NAMALWA (cell line): ENCODE results near the gene CAMK2G.
"Not testable (repeated sequence)": the region's sequence is repeated elsewhere in the genome, so short reads cannot be mapped to it uniquely, and the experiment has no call there.

Experiments used
- DNase-seq: peaks from one replicate; pipeline ENCODE4 v3.0.0-alpha.2; 2015; ENCODE audit warnings: low spot score

CAMK2G gene

DNA sequence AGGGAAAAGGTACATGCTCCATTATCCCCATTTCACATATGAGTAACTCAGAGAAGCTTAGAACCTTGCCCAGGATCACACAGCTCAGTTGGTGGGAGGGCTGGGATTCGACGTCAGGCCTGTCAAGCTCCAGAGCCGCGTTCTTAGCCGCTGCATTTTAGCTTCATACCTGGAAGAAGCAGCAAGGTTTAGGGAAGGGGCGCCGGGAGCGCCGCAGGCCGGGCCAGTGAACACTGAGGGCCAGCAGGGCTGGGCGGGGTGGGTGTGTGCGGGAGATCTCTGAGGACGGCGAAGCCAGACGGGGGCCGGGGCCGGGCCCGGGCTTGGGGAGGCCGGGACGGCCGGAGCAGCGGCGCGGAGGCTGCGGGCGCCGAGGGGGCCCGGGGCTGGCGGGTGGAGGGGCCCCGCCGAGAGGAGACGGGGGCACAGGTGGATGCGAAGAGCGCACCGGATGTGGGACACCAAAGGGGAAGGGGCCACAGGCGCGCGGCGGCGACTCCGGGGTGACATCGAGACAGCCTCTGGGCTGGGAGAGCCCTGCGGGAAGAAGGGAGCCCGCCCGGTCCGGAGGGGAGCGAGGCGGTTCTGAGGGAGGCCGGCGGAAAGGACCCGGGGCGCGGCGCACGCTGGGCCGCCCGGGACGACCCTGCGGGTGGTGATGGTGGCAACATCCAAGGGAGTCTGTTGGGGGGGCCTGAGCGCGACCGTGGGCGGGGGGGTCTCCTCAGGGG is 63.5 kb downstream of the CAMK2G start:
- DNase-seq = peak; percentile 28

GRCh38 chr10:73810358-73810734 is 64.0 kb downstream of the CAMK2G start:
- no peak for DNase-seq

DNA sequence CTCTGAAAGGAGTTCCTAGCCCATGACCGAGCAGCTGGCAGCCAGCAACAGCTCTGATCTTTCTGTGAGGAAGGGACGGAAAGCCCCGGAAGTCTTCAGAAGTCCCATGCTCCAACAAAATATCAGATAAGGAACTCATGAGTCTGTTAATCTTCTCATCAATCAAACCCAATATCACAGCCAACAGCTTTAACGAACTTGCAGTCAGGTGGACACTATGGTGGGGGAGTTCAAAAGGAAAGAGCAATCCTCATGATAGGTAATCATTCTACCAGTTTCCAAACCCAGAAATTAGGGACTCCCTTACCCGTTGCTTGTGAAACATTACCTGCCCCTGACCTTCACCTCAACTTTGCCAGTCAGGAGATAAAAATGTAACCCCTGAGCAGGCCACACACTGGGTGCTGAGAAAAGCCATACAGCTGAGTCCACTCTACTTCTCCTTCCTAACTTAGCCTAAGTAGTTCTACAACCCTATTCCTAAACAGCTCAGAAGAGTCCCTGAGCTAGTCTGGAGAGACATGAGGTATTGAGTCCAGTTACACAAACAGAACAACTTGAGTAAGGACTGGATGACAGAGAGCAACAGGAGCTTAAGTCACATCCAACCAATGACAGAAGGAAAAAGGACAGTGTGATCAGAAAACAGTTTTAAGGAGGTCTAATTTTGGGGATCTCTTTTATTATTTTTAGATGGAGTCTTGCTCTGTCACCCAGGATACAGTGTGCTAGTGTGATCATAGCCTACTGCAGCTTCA is 65.1 kb downstream of the CAMK2G start:
- DNase-seq = no peak

DNA sequence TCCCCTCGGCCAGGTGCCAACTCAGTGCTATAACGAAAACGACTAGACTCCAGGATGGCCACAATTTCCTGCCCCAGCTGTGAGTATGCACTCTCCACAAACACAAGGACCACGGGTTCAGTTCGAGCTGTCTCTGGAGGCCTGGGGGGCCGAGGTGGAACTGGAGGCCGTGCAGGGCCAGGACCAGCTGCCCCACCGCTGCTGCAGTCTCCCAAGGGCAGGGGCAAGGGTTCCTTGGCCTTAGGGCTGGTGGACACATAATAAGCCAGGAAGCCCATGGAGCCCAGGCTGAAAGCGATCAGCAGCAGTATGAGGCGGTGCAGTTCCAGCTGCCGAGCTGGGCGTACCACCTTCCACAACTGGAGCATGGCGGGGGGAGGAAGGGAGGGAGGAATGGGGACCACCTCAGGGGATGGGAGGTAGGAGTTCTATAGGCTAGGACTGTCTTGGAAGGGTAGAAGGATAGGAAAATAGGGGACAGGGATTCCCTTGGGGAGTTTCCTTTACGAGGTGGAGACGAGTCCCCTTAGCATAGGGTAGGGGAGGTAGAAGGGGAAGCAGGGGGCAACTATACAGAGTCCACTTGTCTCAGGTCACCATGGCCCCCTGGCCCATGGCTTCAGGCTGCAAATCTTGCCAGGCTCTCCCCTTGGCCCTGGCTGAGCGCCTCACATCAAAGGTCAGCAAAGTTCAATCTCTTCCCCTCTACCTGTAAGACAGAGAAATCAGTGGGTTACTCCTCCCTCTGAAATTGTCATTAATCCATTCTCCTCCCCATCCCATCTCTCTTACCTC is 66.1 kb downstream of the CAMK2G start:
- no peak for DNase-seq

GRCh38 chr10:73807471-73807870 is 66.9 kb downstream of the CAMK2G start:
- no peak for DNase-seq

DNA sequence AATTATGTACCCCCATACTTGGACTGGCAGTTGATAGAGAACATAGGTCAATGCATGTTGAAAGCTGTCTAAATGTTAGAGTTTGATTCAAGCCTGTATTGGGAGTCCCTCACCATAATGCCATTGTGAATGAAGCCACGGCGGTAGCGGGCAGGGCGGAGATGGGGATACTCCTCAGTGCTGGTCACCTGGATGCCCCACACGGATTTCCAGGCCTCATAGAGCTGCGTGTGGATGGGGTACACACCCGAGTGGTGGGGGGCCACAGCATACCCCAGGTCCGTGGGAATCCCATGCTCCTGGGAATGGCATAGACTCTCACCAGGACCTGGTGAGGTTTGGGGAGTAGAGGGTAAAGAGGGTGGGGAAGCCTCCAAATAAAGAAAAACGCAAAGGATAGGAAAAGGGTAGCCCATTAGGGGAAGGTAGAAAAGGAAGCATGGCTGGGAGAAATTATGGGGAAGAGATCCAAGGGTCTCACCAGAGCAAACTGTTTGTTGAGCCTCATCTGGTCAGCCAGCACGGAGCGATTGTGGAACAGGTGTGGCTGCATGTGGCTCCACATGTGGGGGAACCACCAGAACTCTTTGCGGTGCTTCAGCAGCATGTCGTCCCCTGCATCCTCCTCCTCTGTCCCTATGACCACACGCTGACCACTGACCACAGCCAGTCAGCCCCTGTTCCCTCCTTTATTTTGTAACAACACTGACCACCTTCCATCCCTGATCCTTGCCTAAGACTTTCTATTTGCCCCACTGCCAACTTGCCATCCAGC is 68.0 kb downstream of the CAMK2G start:
- DNase-seq = no peak

- no peak for DNase-seq
Measured at GRCh38 chr10:73803680-73804286, 70.6 kb downstream of the CAMK2G start.

- DNase-seq = no peak
Measured at GRCh38 chr10:73802276-73802991, 71.9 kb downstream of the CAMK2G start.

- no peak for DNase-seq
Measured at GRCh38 chr10:73801253-73801590, 73.1 kb downstream of the CAMK2G start.

DNA sequence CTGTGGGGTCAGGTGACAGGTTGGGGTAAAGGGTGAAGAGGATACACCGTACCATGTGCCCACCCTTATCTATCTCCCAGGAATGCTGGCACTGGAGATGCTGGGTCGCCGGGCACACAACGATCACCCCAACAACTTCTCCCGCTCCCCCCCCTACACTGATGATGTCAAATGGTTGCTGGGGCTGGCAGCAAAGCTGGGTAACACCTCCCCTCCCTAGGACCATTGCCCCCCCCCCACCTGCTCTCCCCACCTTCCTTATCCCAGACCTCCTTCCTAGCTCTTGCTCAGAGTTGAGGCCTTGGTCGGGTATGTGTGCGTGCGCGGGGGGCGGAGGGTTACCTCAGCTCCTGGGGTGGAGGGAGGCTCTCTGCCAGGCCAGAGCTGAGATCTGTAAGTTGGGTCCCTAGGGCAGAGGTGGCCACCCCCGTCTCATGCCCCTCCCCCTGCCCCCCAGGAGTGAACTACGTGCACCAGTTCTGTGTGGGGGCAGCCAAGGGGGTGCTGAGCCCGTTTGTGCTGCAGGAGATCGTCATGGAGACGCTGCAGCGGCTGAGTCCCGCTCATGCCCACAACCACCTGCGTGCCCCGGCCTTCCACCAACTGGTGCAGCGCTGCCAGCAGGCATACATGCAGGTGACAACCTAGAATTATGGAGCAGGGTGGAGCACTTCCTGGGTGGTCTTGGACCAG is 73.6 kb downstream of the CAMK2G start:
- DNase-seq = no peak

DNA sequence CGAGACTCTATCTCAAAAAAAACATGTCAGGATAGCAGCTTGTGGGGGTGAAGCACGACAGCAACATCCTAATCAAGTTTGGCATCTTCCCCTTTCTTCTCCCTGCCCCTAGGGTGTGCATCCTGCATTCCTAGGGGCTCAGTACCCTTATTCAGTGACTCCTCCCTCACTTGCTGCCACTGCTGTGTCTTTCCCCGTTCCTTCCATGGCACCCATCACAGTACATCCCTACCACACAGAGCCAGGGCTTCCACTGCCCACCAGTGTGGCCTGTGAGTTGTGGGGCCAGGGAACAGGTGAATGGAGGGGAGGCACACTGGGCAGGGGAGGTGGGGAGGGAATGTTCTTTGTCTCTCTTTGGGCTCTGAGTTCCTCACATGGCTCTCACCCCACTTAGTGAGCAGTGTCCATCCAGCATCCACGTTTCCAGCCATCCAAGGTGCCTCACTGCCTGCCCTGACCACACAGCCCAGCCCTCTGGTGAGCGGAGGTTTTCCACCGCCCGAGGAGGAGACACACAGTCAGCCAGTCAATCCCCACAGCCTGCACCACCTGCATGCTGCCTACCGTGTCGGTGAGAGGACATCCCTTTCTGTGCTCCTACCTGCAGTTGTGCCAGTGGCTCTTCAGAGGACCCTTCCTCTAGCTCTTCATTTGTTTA is 74.3 kb downstream of the CAMK2G start:
- DNase-seq = no peak

DNA sequence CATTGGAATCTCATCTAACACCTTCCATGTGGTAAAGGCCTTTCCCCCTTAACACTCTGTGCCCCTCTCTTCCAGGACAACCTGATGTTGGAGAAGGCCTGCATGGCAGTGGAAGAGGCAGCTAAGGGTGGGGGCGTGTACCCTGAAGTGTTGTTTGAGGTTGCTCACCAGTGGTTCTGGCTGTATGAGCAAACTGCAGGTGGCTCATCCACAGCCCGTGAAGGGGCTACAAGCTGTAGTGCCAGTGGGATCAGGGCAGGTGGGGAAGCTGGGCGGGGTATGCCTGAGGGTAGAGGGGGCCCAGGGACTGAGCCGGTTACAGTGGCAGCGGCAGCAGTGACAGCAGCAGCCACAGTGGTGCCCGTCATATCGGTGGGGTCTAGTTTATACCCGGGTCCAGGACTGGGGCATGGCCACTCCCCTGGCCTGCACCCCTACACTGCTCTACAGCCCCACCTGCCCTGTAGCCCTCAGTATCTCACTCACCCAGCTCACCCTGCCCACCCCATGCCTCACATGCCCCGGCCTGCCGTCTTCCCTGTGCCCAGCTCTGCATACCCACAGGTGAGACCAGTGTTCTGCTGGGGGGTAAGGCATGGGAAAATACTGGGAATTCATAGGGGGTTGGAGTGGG is 75.3 kb downstream of the CAMK2G start:
- no peak for DNase-seq

DNA sequence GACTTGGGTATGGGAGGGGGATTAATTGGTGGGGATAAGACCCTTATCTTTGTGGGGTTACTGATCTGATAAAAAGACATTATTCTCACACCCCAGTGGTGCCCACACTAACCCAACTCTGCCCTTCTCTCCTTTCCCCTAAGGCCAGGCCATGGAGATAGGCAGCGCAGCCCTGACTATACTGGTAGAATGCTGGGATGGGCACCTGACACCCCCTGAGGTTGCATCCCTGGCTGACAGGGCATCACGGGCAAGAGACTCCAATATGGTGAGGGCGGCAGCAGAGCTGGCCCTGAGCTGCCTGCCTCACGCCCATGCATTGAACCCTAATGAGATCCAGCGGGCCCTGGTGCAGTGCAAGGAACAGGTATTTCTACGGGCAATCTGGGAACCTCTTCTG is 76.3 kb downstream of the CAMK2G start:
- DNase-seq = no peak

- no peak for DNase-seq
Measured at GRCh38 chr10:73797324-73798025, 76.9 kb downstream of the CAMK2G start.

DNA sequence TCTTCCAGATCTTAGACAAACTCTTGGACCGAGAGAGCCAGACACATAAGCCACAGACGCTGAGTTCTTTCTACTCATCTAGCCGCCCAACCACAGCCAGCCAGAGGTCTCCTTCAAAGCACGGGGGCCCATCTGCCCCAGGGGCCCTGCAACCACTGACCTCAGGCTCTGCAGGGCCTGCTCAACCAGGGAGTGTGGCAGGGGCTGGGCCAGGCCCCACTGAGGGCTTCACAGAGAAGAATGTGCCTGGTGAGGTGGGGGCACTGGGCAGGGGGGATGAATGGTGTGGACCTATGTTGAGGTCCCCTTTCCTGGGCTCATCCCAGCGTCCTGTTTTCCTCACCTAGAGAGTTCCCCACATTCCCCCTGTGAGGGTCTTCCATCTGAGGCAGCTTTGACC is 77.6 kb downstream of the CAMK2G start:
- no peak for DNase-seq

DNA sequence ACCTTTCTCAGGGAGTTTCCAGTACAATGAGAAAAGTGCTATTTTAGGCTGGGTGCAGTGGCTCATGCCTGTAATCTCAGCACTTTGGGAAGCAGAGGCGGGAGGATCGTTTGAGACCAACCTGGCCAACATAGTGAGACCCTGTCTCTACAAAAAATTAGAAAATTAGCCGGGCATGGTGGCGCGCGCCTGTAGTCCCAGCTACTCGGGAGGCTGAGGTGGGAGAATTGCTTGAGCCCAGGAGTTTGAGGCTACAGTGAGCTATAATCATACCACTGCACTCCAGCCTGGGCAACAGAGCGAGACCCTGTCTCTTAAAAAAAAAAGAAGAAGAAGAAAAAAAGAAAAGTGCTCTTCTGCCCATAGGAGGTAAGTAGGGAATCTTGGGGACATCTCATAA is 78.3 kb downstream of the CAMK2G start:
- not testable (repeated sequence) for DNase-seq

DNA sequence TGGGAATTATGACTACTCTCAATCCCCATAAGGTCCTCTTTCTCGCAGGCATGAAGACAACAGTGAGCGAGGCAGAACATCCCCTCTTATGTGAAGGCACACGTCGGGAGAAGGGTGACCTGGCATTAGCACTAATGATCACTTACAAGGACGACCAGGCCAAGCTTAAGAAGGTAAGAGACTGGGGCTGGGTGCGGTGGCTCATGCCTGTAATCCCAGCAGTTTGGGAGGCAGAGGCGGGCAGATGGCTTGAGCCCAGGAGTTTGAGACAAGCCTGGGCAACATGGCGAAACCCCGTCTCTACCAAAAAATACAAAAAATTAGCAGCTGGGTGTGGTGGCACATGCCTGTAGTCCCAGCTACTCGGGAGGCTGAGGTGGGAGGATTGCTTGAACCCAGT is 78.9 kb downstream of the CAMK2G start:
- not testable (repeated sequence) for DNase-seq

DNA sequence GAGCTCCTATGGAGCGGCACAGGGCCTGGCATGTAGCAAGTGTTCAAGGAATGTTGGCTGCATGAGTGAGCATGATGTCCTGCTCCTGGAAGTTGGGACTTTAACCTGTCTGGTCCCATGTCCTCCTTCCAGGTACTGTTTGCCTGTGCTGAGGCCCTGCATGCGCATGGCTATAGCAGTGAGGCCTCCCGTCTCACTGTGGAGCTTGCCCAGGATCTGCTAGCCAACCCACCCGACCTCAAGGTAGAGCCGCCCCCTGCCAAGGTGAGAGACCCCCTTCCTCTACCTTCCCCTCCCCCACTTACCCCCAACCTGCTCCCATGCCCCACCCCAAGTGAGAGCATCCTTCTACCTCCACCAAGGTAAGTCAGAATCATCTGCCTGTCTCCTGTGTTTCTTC is 80.9 kb downstream of the CAMK2G start:
- no peak for DNase-seq

GRCh38 chr10:73791871-73792400 is 82.4 kb downstream of the CAMK2G start:
- DNase-seq = no peak
